AG04450 (cell line): ENCODE measurements around the gene BRD2. TPM values are rescaled to one million over a fixed set of nuclear protein-coding genes. Genes with fewer than 3 reads are reported as not detected.

Experiments
- CTCF ChIA-PET: fragments of 300-600, 350-600 bp; formaldehyde crosslinking; extraction: SDS; loops from one replicate; lab custom pipeline; 2022; ENCODE audit warnings: antibody characterized with exemption, inconsistent platforms; lab: Charles Lee
- POLR2A ChIA-PET: fragments of 350-600 bp; formaldehyde crosslinking; extraction: SDS; loops from one replicate; lab custom pipeline; 2021; ENCODE audit warnings: antibody characterized with exemption, inconsistent platforms; lab: Yijun Ruan, JAX
- DNase-seq: peaks from one replicate; pipeline ENCODE4 v3.0.0-alpha.2; 2011; ENCODE audit warnings: low read depth, low spot score
- H3K27ac ChIP-seq: one replicate; pipeline ENCODE4 v1.5.1; 2012; ENCODE audit warnings: low read depth, low read length, control low read depth
- H3K27me3 ChIP-seq: one replicate; pipeline ENCODE4 v1.6.0; 2012; ENCODE audit warnings: low read length; ENCODE audit not compliant: control insufficient read depth, insufficient read depth
- H3K4me3 ChIP-seq: 2 replicates; pipeline ENCODE4 v1.5.1; 2011; ENCODE audit warnings: mild to moderate bottlenecking, low read depth, low read length, control low read depth
- H3K9me3 ChIP-seq: 2 replicates; pipeline ENCODE4 v1.5.1; 2012; ENCODE audit warnings: low read length; ENCODE audit not compliant: control insufficient read depth, insufficient read depth
- polyA plus RNA-seq: library from polyadenylated mRNA; depleted of rRNA; stranded (reverse); fragments of >200 nt; gene quantifications from 2 replicates; pipeline ENCODE4 v1.2.3, GENCODE V29; 2011
- TF ChIP-seq, protein P1 (sequence below): IDR thresholded peaks from 2 replicates; pipeline ENCODE4 v1.5.1; 2011; ENCODE audit warnings: low read depth, low read length, control low read depth, inconsistent platforms

The BRD2 gene
- polyA plus RNA-seq, 1 experiment = 138 TPM

DNA sequence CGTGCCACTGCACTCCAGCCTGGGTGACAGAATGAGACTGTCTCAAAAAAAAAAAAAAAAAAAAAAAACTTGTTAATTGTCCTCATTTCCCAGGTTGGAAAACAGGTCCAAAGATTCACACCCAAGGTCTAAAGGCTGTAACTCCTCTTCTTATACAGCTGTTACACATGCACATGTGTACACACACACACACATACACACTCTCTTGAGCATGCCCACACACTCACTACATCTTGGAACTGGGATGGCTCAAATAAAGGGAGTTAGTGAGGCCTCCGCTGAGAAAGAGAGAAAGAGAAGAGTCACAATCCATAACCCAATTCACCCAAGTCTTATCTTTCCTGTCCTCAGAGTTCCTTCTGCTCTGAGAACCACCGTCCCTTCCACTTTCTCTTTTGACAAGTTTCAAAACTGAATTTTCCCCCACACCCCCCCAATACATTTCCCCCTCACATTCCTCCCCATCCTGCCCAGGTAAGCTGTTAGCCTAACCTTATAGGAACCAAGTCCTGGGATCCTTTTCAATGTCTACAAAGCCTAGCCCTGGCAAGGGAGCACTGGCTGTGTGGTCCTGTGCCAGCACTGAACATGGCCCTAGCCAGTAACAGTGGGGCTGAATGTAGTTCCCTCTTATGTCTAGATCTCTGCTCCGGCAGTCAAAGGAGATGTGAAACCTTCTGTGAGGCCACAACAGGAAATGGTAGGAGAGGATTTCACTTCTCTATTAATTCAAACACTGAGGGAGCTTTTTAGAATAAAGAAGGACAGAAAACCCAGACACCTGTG is 24.3 kb upstream of the BRD2 start:
- CTCF ChIA-PET = interaction anchor here (0.6 to 4.6 kb wide), 7 partner anchors 9 to 231 kb away, joined by 4 to 87 read pairs (median 9); partner anchors contain the start of gene HLA-DMA
- H3K4me3 ChIP-seq = no peak overlapping the region

DNA sequence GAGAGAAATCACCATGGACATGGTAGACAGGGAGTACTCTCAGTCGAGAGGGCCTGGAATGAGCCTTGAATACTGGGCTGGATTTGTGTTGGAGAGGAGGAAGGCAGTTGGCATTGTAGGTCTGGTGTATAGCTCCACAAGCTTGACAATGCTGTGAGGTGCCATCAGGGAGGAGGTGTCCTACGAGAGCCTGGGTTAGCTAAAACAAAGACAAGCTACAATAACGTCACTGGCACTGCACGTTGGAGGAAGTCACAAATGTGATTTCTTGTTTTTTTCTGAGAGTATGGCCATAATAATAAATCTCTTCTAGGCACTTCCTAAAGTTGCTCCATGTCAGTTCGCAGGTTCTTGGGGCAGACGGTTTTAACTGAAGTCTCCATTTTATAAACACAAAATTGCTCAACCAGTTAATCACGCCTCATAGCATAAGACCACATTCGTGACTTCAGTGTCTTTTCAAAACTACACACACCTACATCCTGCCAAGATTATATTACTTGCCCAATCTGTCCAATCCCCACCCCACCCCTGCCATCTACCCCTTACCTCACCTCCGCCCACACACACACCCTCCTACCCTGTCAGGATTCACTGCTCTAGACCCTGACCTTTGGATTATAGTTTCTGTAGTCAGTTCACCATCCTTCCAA is 23.2 kb upstream of the BRD2 start:
- H3K9me3 ChIP-seq = no peaks in the 10 kb centered on the region
- DNase-seq = no peak
- POLR2A ChIA-PET = interaction anchor here (1.1 kb wide), 1 partner anchor 26 kb away, joined by 11 read pairs; no protein-coding TSS in a partner anchor
- CTCF ChIA-PET = interaction anchor here (0.9 to 4.6 kb wide), 4 partner anchors 8 to 77 kb away, joined by 4 to 87 read pairs (median 25); partner anchors contain the start of gene HLA-DMA
- no peaks in the 10 kb centered on the region for H3K27me3 ChIP-seq
- no peak overlapping the region for H3K27ac ChIP-seq
- no peak overlapping the region for H3K4me3 ChIP-seq
- TF ChIP-seq, protein P1, sequence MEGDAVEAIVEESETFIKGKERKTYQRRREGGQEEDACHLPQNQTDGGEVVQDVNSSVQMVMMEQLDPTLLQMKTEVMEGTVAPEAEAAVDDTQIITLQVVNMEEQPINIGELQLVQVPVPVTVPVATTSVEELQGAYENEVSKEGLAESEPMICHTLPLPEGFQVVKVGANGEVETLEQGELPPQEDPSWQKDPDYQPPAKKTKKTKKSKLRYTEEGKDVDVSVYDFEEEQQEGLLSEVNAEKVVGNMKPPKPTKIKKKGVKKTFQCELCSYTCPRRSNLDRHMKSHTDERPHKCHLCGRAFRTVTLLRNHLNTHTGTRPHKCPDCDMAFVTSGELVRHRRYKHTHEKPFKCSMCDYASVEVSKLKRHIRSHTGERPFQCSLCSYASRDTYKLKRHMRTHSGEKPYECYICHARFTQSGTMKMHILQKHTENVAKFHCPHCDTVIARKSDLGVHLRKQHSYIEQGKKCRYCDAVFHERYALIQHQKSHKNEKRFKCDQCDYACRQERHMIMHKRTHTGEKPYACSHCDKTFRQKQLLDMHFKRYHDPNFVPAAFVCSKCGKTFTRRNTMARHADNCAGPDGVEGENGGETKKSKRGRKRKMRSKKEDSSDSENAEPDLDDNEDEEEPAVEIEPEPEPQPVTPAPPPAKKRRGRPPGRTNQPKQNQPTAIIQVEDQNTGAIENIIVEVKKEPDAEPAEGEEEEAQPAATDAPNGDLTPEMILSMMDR = no peak

More for the DNA sequence above, 24.3 kb upstream of the BRD2 start:
- TF ChIP-seq, protein P1 = no peak
- Histone ChIP-seq H3K27ac (no peak overlapping the region), H3K27me3 (no peaks in the 10 kb centered on the region), H3K9me3 (no peaks in the 10 kb centered on the region)
- POLR2A ChIA-PET = interaction anchor here (1.0 to 1.9 kb wide), 2 partner anchors 28 to 264 kb away, joined by 3 to 7 read pairs; no protein-coding TSS in a partner anchor
- no peak for DNase-seq

DNA sequence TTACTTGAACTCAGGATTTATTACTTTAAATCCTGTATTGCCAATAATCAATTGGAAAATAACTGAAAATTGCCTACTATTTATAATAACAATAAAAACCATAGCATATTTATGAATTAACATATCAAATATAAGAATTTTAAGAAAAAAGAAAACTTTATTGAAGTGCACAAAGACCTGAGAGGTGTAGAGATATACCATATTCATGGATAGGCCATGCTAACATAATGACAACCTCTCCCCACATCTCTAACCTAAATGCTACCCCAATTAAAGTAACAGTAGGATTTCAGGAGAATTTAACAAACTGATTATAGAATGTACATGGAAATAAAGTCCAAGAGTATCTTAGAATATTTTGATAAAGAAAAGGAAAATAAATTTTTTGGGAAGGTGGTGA is 22.4 kb upstream of the BRD2 start:
- CTCF ChIA-PET = no interaction called here

GRCh38 chr6:32946893-32947292 is 21.5 kb upstream of the BRD2 start:
- ChIA-PET POLR2A (no interaction called here), CTCF (interaction anchor here (1.4 to 2.6 kb wide), 6 partner anchors 13 to 109 kb away, joined by 4 to 40 read pairs (median 12); partner anchors contain the start of gene TAP2)
- TF ChIP-seq, protein P1 = no peak
- Histone ChIP-seq H3K4me3 (no peak overlapping the region), H3K27ac (no peak overlapping the region), H3K9me3 (no peaks in the 10 kb centered on the region), H3K27me3 (no peaks in the 10 kb centered on the region)
- no peak for DNase-seq

More for the DNA sequence above, 22.4 kb upstream of the BRD2 start:
- no peaks in the 10 kb centered on the region for H3K27me3 ChIP-seq
- POLR2A ChIA-PET = no interaction called here
- H3K4me3 ChIP-seq = no peak overlapping the region
- DNase-seq = no peak
- H3K27ac ChIP-seq = no peak overlapping the region
- no peaks in the 10 kb centered on the region for H3K9me3 ChIP-seq
- TF ChIP-seq, protein P1 = no peak
